Activated CD4-positive, alpha-beta memory T cell treated with anti-CD3 and anti-CD28 coated beads for 36 hours (primary cell): Measurements from ENCODE around the gene CELF2. TPM values are rescaled to one million over a fixed set of nuclear protein-coding genes. Genes with fewer than 3 reads are reported as not detected.

Experiments
- CTCF ChIA-PET: fragments of 350-600 bp; sonication (Branson Sonifier 250); formaldehyde crosslinking; loops from one replicate; lab custom pipeline; 2021; ENCODE audit warnings: antibody characterized with exemption, inconsistent platforms; lab: Charles Lee
- POLR2A ChIA-PET: fragments of 350-600 bp; sonication (Branson Sonifier 250); formaldehyde crosslinking; loops from one replicate; lab custom pipeline; 2021; ENCODE audit warnings: antibody characterized with exemption; lab: Charles Lee
- DNase-seq: peaks from one replicate; pipeline ENCODE4 v3.0.0-alpha.2; 2020
- H3K27ac Mint-ChIP-seq: one replicate; pipeline ENCODE4 v1.8.0; 2021; ENCODE audit warnings: mixed read lengths
- H3K27me3 Mint-ChIP-seq: one replicate; pipeline ENCODE4 v1.8.0; 2021; ENCODE audit warnings: mixed read lengths
- H3K36me3 Mint-ChIP-seq: one replicate; pipeline ENCODE4 v1.8.0; 2021; ENCODE audit warnings: mixed read lengths
- H3K4me1 Mint-ChIP-seq: one replicate; pipeline ENCODE4 v1.8.0; 2021; ENCODE audit warnings: low read depth, mixed read lengths
- H3K4me3 Mint-ChIP-seq: one replicate; pipeline ENCODE4 v1.8.0; 2021; ENCODE audit warnings: mild to moderate bottlenecking, mixed read lengths
- H3K9me3 Mint-ChIP-seq: one replicate; pipeline ENCODE4 v1.8.0; 2021; ENCODE audit warnings: mixed read lengths
- intact Hi-C: fragments of 100-400 bp; cut with micrococcal nuclease; formaldehyde crosslinking; loops from one replicate; pipeline ENCODE4 v1.15.1; 2023
- total RNA-seq, 2 experiments: library from RNA; stranded (reverse); gene quantifications; one replicate each; pipeline ENCODE4 v1.2.3, GENCODE V29; 2021

CELF2 gene
- total RNA-seq, 2 experiments from 2014 or later, result 109 to 113 TPM

- Mint-ChIP-seq H3K4me3 (peak overlapping the region; percentile 25), H3K4me1 (peaks cover 90% of the 10 kb centered on the region), H3K27ac (peak overlapping the region; percentile 52), H3K9me3 (no peaks in the 10 kb centered on the region), H3K27me3 (no peaks in the 10 kb centered on the region), H3K36me3 (peaks cover 63% of the 10 kb centered on the region)
- ChIA-PET POLR2A (interaction anchor here (0.7 to 2.5 kb wide), 9 partner anchors 12 to 103 kb away, joined by 3 to 11 read pairs (median 5); no protein-coding TSS in a partner anchor), CTCF (interaction anchor here (0.6 to 5.9 kb wide), 33 partner anchors 8 to 299 kb away, joined by 3 to 36 read pairs (median 4); no protein-coding TSS in a partner anchor)
- peak; percentile 85 for DNase-seq
- intact Hi-C loops, result loop anchor here (1.0 to 5.0 kb wide), 3 partner anchors 100 to 202 kb away; no protein-coding TSS in a partner anchor
These were observed 252.6 kb downstream of the CELF2 start for GRCh38 chr10:11270135-11270857.

GRCh38 chr10:11270858-11271179 lies 253.1 kb downstream of the CELF2 start:
- peak overlapping the region; percentile 52 for H3K27ac Mint-ChIP-seq
- POLR2A ChIA-PET, result interaction anchor here (0.7 to 2.5 kb wide), 5 partner anchors 12 to 104 kb away, joined by 3 to 8 read pairs (median 3); no protein-coding TSS in a partner anchor
- no peak overlapping the region for H3K4me3 Mint-ChIP-seq
- CTCF ChIA-PET, result interaction anchor here (0.6 to 5.9 kb wide), 27 partner anchors 8 to 299 kb away, joined by 3 to 36 read pairs (median 4); no protein-coding TSS in a partner anchor
- H3K4me1 Mint-ChIP-seq, result peaks cover 89% of the 10 kb centered on the region
- DNase-seq, result no peak
- intact Hi-C loops, result loop anchor here (1.0 to 5.0 kb wide), 3 partner anchors 101 to 201 kb away; no protein-coding TSS in a partner anchor
- H3K36me3 Mint-ChIP-seq, result peaks cover 61% of the 10 kb centered on the region
- H3K27me3 Mint-ChIP-seq, result no peaks in the 10 kb centered on the region
- no peaks in the 10 kb centered on the region for H3K9me3 Mint-ChIP-seq

DNA sequence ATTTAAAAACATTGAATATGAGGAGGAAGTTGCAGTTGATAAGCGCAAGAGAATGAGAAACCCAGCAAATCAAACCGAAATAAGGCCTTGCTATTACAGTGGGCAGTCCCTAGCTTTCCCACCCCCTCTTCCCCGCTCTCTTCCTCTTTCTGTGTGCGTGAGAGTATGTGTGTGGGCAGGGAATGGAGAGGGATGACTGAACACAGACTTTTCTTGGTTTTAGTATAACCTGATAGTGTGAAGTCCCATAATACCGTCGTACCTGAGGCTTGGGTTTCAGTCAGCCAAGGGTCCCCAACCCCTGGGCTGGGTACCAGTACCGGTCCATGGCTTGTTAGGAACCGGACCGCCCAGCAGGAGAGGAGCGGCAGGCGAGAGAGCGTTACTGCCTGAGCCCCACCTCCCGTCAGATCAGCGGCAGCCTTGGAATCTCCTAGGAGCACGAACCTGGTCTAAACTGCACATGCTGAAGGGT lies 255.3 kb downstream of the CELF2 start:
- H3K4me3 Mint-ChIP-seq, result peak overlapping the region; percentile 54
- CTCF ChIA-PET, result interaction anchor here (0.9 to 5.9 kb wide), 12 partner anchors 17 to 236 kb away, joined by 3 to 36 read pairs (median 4); no protein-coding TSS in a partner anchor
- no peaks in the 10 kb centered on the region for H3K27me3 Mint-ChIP-seq
- no peaks in the 10 kb centered on the region for H3K9me3 Mint-ChIP-seq
- H3K27ac Mint-ChIP-seq, result peak overlapping the region; percentile 89
- peaks cover 81% of the 10 kb centered on the region for H3K4me1 Mint-ChIP-seq
- H3K36me3 Mint-ChIP-seq, result peaks cover 68% of the 10 kb centered on the region
- intact Hi-C loops, result loop anchor here (1.0 to 5.0 kb wide), 3 partner anchors 13 to 199 kb away; no protein-coding TSS in a partner anchor
- peak; percentile 80 for DNase-seq
- POLR2A ChIA-PET, result interaction anchor here (0.9 to 1.8 kb wide), 6 partner anchors 10 to 94 kb away, joined by 3 to 6 read pairs (median 4); no protein-coding TSS in a partner anchor

DNA sequence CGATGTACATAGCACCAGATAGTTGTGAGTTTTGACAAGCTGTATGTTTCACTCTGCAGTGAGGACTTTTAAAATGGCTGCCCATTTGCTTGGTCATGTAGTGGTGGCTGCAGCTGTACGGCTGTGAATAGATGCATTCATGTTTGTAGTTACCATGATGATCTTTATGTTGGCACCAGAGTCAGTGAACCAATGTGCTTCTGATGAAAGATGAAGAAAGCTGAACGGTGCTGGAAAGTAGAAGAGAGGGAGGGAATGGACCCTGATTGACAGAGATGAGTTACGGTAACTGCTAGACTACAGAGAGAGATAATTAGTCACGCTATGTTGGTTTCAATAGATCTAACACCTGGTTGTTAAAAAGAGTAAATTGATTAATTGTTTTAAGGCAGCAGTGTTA lies 256.8 kb downstream of the CELF2 start:
- no peaks in the 10 kb centered on the region for H3K9me3 Mint-ChIP-seq

DNA sequence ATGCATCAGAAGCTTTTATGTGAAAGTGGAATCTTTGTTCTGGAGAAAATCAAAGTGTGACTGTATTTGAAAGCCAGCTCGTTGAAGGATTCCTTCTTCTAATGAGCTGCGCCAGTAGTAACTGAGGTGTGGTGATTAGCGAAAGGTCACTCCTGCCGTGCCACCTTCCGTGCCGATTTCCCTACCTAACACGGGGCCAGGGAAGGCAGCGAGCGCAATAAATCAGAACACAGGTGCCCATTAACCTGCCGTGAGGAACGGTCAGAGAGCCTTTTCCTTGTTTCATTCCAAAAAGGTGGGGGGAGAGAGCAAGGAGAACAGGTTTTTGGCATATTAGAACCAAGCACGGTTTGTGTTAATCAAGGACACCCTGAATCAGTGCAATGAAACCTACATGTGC lies 258.0 kb downstream of the CELF2 start:
- DNase-seq, result no peak
- Mint-ChIP-seq H3K9me3 (no peaks in the 10 kb centered on the region), H3K27ac (peak overlapping the region; percentile 77), H3K4me1 (peaks cover 64% of the 10 kb centered on the region), H3K4me3 (peak overlapping the region; percentile 8), H3K36me3 (peaks cover 76% of the 10 kb centered on the region), H3K27me3 (no peaks in the 10 kb centered on the region)
- ChIA-PET CTCF (no interaction called here), POLR2A (no interaction called here)
- intact Hi-C loops, result no loop called here

More for the DNA sequence above, 256.8 kb downstream of the CELF2 start:
- H3K4me3 Mint-ChIP-seq, result no peak overlapping the region
- H3K27ac Mint-ChIP-seq, result peak overlapping the region; percentile 89
- H3K36me3 Mint-ChIP-seq, result peaks cover 74% of the 10 kb centered on the region
- CTCF ChIA-PET, result interaction anchor here (0.9 kb wide), 1 partner anchor 163 kb away, joined by 3 read pairs; no protein-coding TSS in a partner anchor
- no peaks in the 10 kb centered on the region for H3K27me3 Mint-ChIP-seq
- H3K4me1 Mint-ChIP-seq, result peaks cover 70% of the 10 kb centered on the region
- DNase-seq, result no peak
- POLR2A ChIA-PET, result interaction anchor here (0.6 to 1.8 kb wide), 3 partner anchors 21 to 111 kb away, joined by 3 to 6 read pairs (median 3); no protein-coding TSS in a partner anchor
- intact Hi-C loops, result loop anchor here (1.0 to 5.0 kb wide), 2 partner anchors 46 to 198 kb away; no protein-coding TSS in a partner anchor

DNA sequence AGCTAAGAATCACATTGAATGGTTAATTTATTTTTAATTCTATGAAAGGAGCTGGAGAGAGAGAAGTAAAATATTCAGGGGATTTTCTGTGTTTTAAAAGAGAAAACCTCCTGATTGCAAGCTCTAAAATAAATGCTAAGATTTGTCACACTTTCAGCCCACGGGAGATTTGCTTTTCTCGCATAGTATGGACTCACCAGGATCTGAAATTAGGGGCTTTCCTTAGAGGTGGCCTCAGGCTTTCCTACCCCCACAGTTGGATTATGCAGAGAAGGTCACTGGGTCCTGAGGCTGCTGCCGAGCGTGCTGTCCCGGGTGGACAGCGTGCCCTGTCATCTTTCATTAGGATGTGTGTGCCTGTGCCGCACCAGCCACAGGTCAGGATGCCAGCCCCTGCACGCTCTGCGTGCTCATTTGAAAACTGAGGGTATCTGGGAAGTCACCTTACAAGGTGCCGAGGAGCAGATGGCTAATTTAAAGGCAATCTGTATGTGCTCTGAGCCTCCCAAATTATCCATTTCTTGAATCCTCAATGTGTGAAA lies 258.8 kb downstream of the CELF2 start:
- H3K4me3 Mint-ChIP-seq, result no peak overlapping the region
- H3K27me3 Mint-ChIP-seq, result no peaks in the 10 kb centered on the region
- no peak for DNase-seq
- H3K27ac Mint-ChIP-seq, result peak overlapping the region; percentile 28
- peaks cover 62% of the 10 kb centered on the region for H3K4me1 Mint-ChIP-seq
- ChIA-PET CTCF (no interaction called here), POLR2A (interaction anchor here (0.8 kb wide), 1 partner anchor 9 kb away, joined by 3 read pairs; no protein-coding TSS in a partner anchor)
- intact Hi-C loops, result no loop called here
- H3K9me3 Mint-ChIP-seq, result no peaks in the 10 kb centered on the region
- peaks cover 79% of the 10 kb centered on the region for H3K36me3 Mint-ChIP-seq

- Mint-ChIP-seq H3K27me3 (no peaks in the 10 kb centered on the region), H3K36me3 (peaks cover 59% of the 10 kb centered on the region), H3K27ac (peak overlapping the region; percentile 3), H3K9me3 (no peaks in the 10 kb centered on the region), H3K4me1 (peaks cover 36% of the 10 kb centered on the region), H3K4me3 (no peak overlapping the region)
- intact Hi-C loops, result no loop called here
- ChIA-PET POLR2A (interaction anchor here (1.2 kb wide), 1 partner anchor 39 kb away, joined by 3 read pairs; no protein-coding TSS in a partner anchor), CTCF (interaction anchor here (1.4 kb wide), 1 partner anchor 9 kb away, joined by 3 read pairs; no protein-coding TSS in a partner anchor)
- DNase-seq, result no peak
These were observed 261.6 kb downstream of the CELF2 start for GRCh38 chr10:11279314-11279713.

- Mint-ChIP-seq H3K36me3 (peaks cover 52% of the 10 kb centered on the region), H3K9me3 (no peaks in the 10 kb centered on the region), H3K27ac (peak overlapping the region; percentile 42), H3K4me3 (no peak overlapping the region), H3K4me1 (peaks cover 28% of the 10 kb centered on the region), H3K27me3 (no peaks in the 10 kb centered on the region)
- intact Hi-C loops, result no loop called here
- DNase-seq, result no peak
- POLR2A ChIA-PET, result no interaction called here
- CTCF ChIA-PET, result no interaction called here
These were observed 262.7 kb downstream of the CELF2 start for GRCh38 chr10:11280187-11280932.

DNA sequence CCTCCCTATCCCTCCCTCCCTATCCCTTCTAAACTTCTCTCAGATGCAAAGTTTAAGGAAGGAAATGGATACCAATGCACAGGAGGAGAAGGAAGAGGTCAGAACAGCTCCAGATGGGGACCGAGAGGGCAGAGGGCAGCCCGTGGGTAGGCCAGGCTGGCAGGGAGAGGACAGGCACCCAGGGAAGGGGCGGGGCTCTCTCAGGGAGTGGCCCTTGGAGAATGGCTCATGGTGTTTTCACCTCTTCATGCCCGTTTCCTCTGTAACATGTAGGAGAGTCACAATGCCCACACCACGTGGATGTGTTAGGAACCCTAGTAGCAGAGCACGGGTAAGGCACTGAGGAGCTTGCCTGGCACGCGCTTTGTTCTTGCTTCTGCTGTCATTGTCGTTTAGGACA lies 264.5 kb downstream of the CELF2 start:
- POLR2A ChIA-PET, result interaction anchor here (1.3 kb wide), 1 partner anchor 12 kb away, joined by 3 read pairs; no protein-coding TSS in a partner anchor
- H3K27me3 Mint-ChIP-seq, result no peaks in the 10 kb centered on the region
- no peak for DNase-seq
- intact Hi-C loops, result no loop called here
- H3K4me3 Mint-ChIP-seq, result no peak overlapping the region
- no peak overlapping the region for H3K27ac Mint-ChIP-seq
- CTCF ChIA-PET, result interaction anchor here (0.8 kb wide), 1 partner anchor 41 kb away, joined by 3 read pairs; no protein-coding TSS in a partner anchor
- peaks cover 53% of the 10 kb centered on the region for H3K36me3 Mint-ChIP-seq
- H3K9me3 Mint-ChIP-seq, result no peaks in the 10 kb centered on the region
- H3K4me1 Mint-ChIP-seq, result peaks cover 16% of the 10 kb centered on the region

GRCh38 chr10:11282661-11283060 lies 265.0 kb downstream of the CELF2 start:
- no peak overlapping the region for H3K4me3 Mint-ChIP-seq
- no peaks in the 10 kb centered on the region for H3K27me3 Mint-ChIP-seq
- H3K27ac Mint-ChIP-seq, result no peak overlapping the region
- ChIA-PET POLR2A (interaction anchor here (1.3 kb wide), 1 partner anchor 12 kb away, joined by 3 read pairs; no protein-coding TSS in a partner anchor), CTCF (interaction anchor here (0.8 kb wide), 1 partner anchor 41 kb away, joined by 3 read pairs; no protein-coding TSS in a partner anchor)
- H3K4me1 Mint-ChIP-seq, result peaks cover 16% of the 10 kb centered on the region
- no peak for DNase-seq
- H3K36me3 Mint-ChIP-seq, result peaks cover 49% of the 10 kb centered on the region
- no peaks in the 10 kb centered on the region for H3K9me3 Mint-ChIP-seq
- intact Hi-C loops, result no loop called here
